Loucy (cell line): Measurements from ENCODE around the gene KIRREL3.

ENCODE experiments used
- EZH2phosphoT487 ChIP-seq: fragments of 200-600 bp; IDR thresholded peaks from 2 replicates; pipeline ENCODE4 v1.6.1; 2018; ENCODE audit warnings: antibody characterized with exemption, mild to moderate bottlenecking, moderate library complexity, borderline replicate concordance
- TF ChIP-seq, protein P1 (sequence below): fragments of 200-600 bp; sonication (generic); conservative IDR thresholded peaks from 2 replicates; pipeline ENCODE4 v1.5.1; 2014; ENCODE audit warnings: mild to moderate bottlenecking, antibody characterized with exemption, low read length

DNA sequence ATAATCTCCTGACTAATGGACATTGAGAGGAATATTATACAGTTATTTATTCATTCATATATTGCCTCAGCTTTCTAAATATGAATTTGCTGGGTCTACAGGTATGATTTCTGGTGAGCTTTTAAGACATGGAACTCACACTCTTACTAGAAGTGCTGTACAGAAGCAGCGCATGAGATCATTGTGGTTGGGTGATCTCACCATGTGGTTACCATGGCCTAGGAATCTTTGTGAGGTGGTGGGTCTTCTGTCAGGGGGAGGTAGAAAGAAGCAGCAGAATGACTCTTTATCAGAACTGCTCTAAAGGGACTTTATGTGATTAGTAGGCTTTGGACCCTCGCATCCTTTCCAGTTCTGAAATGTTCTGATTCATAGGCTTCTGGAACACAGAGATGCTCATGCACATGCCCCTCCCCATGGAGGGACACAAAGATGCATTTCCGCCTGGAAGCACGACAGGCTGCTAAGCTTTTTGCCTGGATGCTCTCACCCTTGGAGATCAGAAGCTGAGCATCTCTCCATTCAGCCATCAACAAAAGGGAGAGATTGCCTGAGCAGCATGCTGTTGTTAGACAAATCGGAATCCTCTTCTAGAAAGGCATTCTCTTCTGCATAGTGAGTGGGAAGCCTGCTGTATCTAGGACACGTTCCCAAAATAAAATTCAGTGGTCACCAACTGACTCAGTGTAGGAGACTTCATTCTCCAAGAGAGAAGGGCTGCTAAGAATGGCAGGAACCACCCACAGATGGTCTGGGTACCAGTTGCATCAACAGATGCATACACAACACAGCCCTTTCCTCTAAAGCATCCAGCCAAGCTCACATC is 51.3 kb downstream of the KIRREL3 start:
- TF ChIP-seq, protein P1, sequence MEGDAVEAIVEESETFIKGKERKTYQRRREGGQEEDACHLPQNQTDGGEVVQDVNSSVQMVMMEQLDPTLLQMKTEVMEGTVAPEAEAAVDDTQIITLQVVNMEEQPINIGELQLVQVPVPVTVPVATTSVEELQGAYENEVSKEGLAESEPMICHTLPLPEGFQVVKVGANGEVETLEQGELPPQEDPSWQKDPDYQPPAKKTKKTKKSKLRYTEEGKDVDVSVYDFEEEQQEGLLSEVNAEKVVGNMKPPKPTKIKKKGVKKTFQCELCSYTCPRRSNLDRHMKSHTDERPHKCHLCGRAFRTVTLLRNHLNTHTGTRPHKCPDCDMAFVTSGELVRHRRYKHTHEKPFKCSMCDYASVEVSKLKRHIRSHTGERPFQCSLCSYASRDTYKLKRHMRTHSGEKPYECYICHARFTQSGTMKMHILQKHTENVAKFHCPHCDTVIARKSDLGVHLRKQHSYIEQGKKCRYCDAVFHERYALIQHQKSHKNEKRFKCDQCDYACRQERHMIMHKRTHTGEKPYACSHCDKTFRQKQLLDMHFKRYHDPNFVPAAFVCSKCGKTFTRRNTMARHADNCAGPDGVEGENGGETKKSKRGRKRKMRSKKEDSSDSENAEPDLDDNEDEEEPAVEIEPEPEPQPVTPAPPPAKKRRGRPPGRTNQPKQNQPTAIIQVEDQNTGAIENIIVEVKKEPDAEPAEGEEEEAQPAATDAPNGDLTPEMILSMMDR: no peak
- TF ChIP-seq EZH2phosphoT487: no peak
